GM23338 (cell line): Measurements from ENCODE around the gene MAPK8. TPM values are rescaled to one million over a fixed set of nuclear protein-coding genes. Genes with fewer than 3 reads are reported as not detected.

ENCODE experiments used
- ATAC-seq: fragments of 200-7000 bp; cut with Tn5 transposase; 3 replicates; pipeline ENCODE4 v1.9.1; 2020
- DNase-seq: peaks from one replicate; pipeline ENCODE4 v3.0.0-alpha.2; 2015; ENCODE audit warnings: low spot score
- H2AFZ ChIP-seq: fragments of 200-600 bp; sonication (generic); 2 replicates; pipeline ENCODE4 v1.8.0; 2016; ENCODE audit warnings: antibody characterized with exemption, mild to moderate bottlenecking, moderate library complexity
- H3F3A ChIP-seq: fragments of 200-600 bp; sonication (generic); replicated peaks from 2 replicates; pipeline ENCODE4 v1.8.0; 2017; ENCODE audit warnings: antibody characterized with exemption, mixed run types, low read depth
- H3K27ac ChIP-seq: fragments of 200-600 bp; sonication (generic); 2 replicates; pipeline ENCODE4 v1.6.1; 2016; ENCODE audit warnings: low read depth
- H3K27me3 ChIP-seq: fragments of 200-600 bp; sonication (generic); 2 replicates; pipeline ENCODE4 v1.8.0; 2016; ENCODE audit warnings: mild to moderate bottlenecking, mixed run types, moderate library complexity; ENCODE audit not compliant: insufficient read depth
- H3K36me3 ChIP-seq: fragments of 200-600 bp; sonication (generic); 2 replicates; pipeline ENCODE4 v1.8.0; 2016; ENCODE audit warnings: mild to moderate bottlenecking; ENCODE audit not compliant: insufficient read depth
- H3K4me1 ChIP-seq: fragments of 200-600 bp; sonication (generic); 2 replicates; pipeline ENCODE4 v1.8.0; 2016; ENCODE audit warnings: mild to moderate bottlenecking, moderate library complexity; ENCODE audit not compliant: insufficient read depth
- H3K4me2 ChIP-seq: fragments of 200-600 bp; sonication (generic); 2 replicates; pipeline ENCODE4 v1.7.1; 2017; ENCODE audit warnings: mixed run types
- H3K4me3 ChIP-seq: fragments of 200-600 bp; sonication (generic); 2 replicates; pipeline ENCODE4 v1.6.1; 2016; ENCODE audit warnings: mixed run types
- H3K79me2 ChIP-seq: fragments of 200-600 bp; sonication (generic); replicated peaks from 2 replicates; pipeline ENCODE4 v1.8.0; 2017; ENCODE audit warnings: mild to moderate bottlenecking; ENCODE audit not compliant: insufficient read depth
- H3K9me2 ChIP-seq: fragments of 200-600 bp; sonication (generic); 2 replicates; pipeline ENCODE4 v1.8.0; 2017; ENCODE audit not compliant: insufficient read depth
- H4K20me1 ChIP-seq: fragments of 200-600 bp; sonication (generic); replicated peaks from 2 replicates; pipeline ENCODE4 v1.8.0; 2017; ENCODE audit warnings: mild to moderate bottlenecking; ENCODE audit not compliant: insufficient read depth
- H3K27ac Mint-ChIP-seq: 2 replicates; pipeline ENCODE4 v1.8.0; 2020; ENCODE audit warnings: inconsistent platforms, mild to moderate bottlenecking, moderate library complexity, mixed read lengths
- H3K27me3 Mint-ChIP-seq: 3 replicates; pipeline ENCODE4 v1.8.0; 2022; ENCODE audit warnings: low read depth, mild to moderate bottlenecking, moderate library complexity, mixed read lengths, inconsistent platforms; ENCODE audit not compliant: insufficient read depth, poor library complexity
- H3K36me3 Mint-ChIP-seq: 3 replicates; pipeline ENCODE4 v1.8.0; 2021; ENCODE audit warnings: low read depth, mild to moderate bottlenecking, inconsistent platforms, moderate library complexity, mixed read lengths
- H3K4me1 Mint-ChIP-seq: 3 replicates; pipeline ENCODE4 v1.8.0; 2020; ENCODE audit warnings: mild to moderate bottlenecking, inconsistent platforms, mixed read lengths
- H3K4me3 Mint-ChIP-seq: 3 replicates; pipeline ENCODE4 v1.8.0; 2021; ENCODE audit warnings: moderate library complexity, mild to moderate bottlenecking, inconsistent platforms, mixed read lengths
- H3K9me3 Mint-ChIP-seq: 3 replicates; pipeline ENCODE4 v1.8.0; 2020; ENCODE audit warnings: moderate library complexity, mild to moderate bottlenecking, inconsistent platforms, mixed read lengths
- CREB1 ChIP-seq: fragments of 250-450 bp; sonication (Bioruptor Pico); IDR thresholded peaks from 2 replicates; pipeline ENCODE4 v1.5.0; 2020; ENCODE audit warnings: low read depth, mild to moderate bottlenecking, moderate library complexity
- ETS1 ChIP-seq: IDR thresholded peaks from 2 replicates; pipeline ENCODE4 v1.6.1; 2016; ENCODE audit warnings: antibody characterized with exemption
- EZH2 ChIP-seq: fragments of 200-600 bp; sonication (generic); IDR thresholded peaks from one replicate; pipeline ENCODE4 v1.8.0; 2017; ENCODE audit warnings: antibody characterized with exemption, mild to moderate bottlenecking, low read depth; ENCODE audit not compliant: unreplicated experiment
- EZH2phosphoT487 ChIP-seq: fragments of 200-600 bp; sonication (generic); IDR thresholded peaks from one replicate; pipeline ENCODE4 v1.8.1; 2018; ENCODE audit warnings: antibody characterized with exemption; ENCODE audit not compliant: unreplicated experiment
- JUNB ChIP-seq: IDR thresholded peaks from one replicate; pipeline ENCODE4 v1.6.1; 2016; ENCODE audit warnings: antibody characterized with exemption; ENCODE audit not compliant: unreplicated experiment
- NANOG ChIP-seq: IDR thresholded peaks from 2 replicates; pipeline ENCODE4 v1.6.1; 2016; ENCODE audit warnings: antibody characterized with exemption, borderline replicate concordance
- POLR2AphosphoS5 ChIP-seq: IDR thresholded peaks from 2 replicates; pipeline ENCODE4 v1.6.1; 2016; ENCODE audit warnings: antibody characterized with exemption, low read depth
- STAT1 ChIP-seq: IDR thresholded peaks from one replicate; pipeline ENCODE4 v1.6.1; 2016; ENCODE audit warnings: antibody characterized with exemption; ENCODE audit not compliant: unreplicated experiment
- ZNF114 ChIP-seq: fragments of 250-450 bp; sonication (Bioruptor Pico); IDR thresholded peaks from 2 replicates; pipeline ENCODE4 v1.5.0; 2020; ENCODE audit warnings: mild to moderate bottlenecking, moderate library complexity
- ZNF331 ChIP-seq: fragments of 250-450 bp; sonication (Bioruptor Pico); IDR thresholded peaks from 2 replicates; pipeline ENCODE4 v1.5.0; 2020; ENCODE audit warnings: low read depth, mild to moderate bottlenecking, moderate library complexity
- polyA plus RNA-seq: library from polyadenylated mRNA; unstranded; fragments of >200 nt; fragmentation: Nextera tagmentation; extraction: Ambion mirVana; gene quantifications from 2 replicates; pipeline ENCODE4 v1.2.1, GENCODE V29; 2016
- total RNA-seq: library from RNA; depleted of rRNA; stranded (reverse); fragments of >200 nt; shearing (Covaris generic); gene quantifications from 2 replicates; pipeline ENCODE4 v1.2.3, GENCODE V29; 2014
- TF ChIP-seq, protein P1 (sequence below), 2 experiments: fragments of 200-600 bp in 1 of 2; sonication (generic) in 1 of 2; conservative IDR thresholded peaks; 2 replicates each; pipeline versions ENCODE4 v1.5.1 to v1.6.1; 2016 to 2017; ENCODE audit warnings: antibody characterized with exemption in 2 of 2, low read depth in 2 of 2, mild to moderate bottlenecking in 2 of 2, moderate library complexity in 1 of 2
- TF ChIP-seq, protein P2 (sequence below): fragments of 250-450 bp; sonication (Bioruptor Pico); IDR thresholded peaks from 2 replicates; pipeline ENCODE4 v1.5.0; 2020; ENCODE audit warnings: mild to moderate bottlenecking, moderate library complexity
- TF ChIP-seq, protein P3 (sequence below): IDR thresholded peaks from one replicate; pipeline ENCODE4 v1.6.1; 2018; ENCODE audit warnings: antibody characterized with exemption; ENCODE audit not compliant: unreplicated experiment

Gene MAPK8
- total and polyA plus RNA-seq, 2 experiments from 2014 or later: 52.4 to 73.6 TPM

DNA sequence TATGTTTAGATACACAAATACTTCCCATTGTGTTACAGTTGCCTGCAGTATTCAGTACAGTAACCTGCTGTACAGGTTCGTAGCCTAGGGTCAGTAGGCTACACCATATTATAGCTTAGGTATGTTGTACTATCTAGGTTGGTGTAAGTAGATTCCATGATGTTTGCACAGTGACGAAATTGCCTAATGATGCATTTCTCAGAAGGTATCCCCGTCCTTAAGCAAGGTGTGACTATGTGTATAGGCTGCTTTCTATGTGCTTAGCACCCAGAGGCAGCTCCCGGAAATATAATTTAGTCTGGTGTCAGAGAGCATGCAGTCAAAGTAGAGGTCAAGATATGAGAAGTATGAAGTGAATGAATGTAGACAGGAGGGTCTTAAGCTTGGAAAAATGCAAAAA is 9.8 kb downstream of the MAPK8 start:
- H3K9me2 ChIP-seq: no peaks in the 10 kb centered on the region
- no peaks in the 10 kb centered on the region for H3K27me3 ChIP-seq
- peaks cover 98% of the 10 kb centered on the region for H3K79me2 ChIP-seq
- DNase-seq: no peak
- ATAC-seq: no peak
- TF ChIP-seq, protein P1, sequence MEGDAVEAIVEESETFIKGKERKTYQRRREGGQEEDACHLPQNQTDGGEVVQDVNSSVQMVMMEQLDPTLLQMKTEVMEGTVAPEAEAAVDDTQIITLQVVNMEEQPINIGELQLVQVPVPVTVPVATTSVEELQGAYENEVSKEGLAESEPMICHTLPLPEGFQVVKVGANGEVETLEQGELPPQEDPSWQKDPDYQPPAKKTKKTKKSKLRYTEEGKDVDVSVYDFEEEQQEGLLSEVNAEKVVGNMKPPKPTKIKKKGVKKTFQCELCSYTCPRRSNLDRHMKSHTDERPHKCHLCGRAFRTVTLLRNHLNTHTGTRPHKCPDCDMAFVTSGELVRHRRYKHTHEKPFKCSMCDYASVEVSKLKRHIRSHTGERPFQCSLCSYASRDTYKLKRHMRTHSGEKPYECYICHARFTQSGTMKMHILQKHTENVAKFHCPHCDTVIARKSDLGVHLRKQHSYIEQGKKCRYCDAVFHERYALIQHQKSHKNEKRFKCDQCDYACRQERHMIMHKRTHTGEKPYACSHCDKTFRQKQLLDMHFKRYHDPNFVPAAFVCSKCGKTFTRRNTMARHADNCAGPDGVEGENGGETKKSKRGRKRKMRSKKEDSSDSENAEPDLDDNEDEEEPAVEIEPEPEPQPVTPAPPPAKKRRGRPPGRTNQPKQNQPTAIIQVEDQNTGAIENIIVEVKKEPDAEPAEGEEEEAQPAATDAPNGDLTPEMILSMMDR (conservative IDR thresholded peaks at IDR 0.05; ENCODE audit: low read depth in 2 of 2): no peak
- TF ChIP-seq ZNF331 (CRISPR knock-in tag) (no peak), CREB1 (CRISPR knock-in tag) (no peak), ETS1 (no peak), EZH2 (no peak), POLR2AphosphoS5 (no peak), STAT1 (no peak), ZNF114 (CRISPR knock-in tag) (no peak), EZH2phosphoT487 (no peak), NANOG (no peak), JUNB (no peak)
- TF ChIP-seq, protein P2, sequence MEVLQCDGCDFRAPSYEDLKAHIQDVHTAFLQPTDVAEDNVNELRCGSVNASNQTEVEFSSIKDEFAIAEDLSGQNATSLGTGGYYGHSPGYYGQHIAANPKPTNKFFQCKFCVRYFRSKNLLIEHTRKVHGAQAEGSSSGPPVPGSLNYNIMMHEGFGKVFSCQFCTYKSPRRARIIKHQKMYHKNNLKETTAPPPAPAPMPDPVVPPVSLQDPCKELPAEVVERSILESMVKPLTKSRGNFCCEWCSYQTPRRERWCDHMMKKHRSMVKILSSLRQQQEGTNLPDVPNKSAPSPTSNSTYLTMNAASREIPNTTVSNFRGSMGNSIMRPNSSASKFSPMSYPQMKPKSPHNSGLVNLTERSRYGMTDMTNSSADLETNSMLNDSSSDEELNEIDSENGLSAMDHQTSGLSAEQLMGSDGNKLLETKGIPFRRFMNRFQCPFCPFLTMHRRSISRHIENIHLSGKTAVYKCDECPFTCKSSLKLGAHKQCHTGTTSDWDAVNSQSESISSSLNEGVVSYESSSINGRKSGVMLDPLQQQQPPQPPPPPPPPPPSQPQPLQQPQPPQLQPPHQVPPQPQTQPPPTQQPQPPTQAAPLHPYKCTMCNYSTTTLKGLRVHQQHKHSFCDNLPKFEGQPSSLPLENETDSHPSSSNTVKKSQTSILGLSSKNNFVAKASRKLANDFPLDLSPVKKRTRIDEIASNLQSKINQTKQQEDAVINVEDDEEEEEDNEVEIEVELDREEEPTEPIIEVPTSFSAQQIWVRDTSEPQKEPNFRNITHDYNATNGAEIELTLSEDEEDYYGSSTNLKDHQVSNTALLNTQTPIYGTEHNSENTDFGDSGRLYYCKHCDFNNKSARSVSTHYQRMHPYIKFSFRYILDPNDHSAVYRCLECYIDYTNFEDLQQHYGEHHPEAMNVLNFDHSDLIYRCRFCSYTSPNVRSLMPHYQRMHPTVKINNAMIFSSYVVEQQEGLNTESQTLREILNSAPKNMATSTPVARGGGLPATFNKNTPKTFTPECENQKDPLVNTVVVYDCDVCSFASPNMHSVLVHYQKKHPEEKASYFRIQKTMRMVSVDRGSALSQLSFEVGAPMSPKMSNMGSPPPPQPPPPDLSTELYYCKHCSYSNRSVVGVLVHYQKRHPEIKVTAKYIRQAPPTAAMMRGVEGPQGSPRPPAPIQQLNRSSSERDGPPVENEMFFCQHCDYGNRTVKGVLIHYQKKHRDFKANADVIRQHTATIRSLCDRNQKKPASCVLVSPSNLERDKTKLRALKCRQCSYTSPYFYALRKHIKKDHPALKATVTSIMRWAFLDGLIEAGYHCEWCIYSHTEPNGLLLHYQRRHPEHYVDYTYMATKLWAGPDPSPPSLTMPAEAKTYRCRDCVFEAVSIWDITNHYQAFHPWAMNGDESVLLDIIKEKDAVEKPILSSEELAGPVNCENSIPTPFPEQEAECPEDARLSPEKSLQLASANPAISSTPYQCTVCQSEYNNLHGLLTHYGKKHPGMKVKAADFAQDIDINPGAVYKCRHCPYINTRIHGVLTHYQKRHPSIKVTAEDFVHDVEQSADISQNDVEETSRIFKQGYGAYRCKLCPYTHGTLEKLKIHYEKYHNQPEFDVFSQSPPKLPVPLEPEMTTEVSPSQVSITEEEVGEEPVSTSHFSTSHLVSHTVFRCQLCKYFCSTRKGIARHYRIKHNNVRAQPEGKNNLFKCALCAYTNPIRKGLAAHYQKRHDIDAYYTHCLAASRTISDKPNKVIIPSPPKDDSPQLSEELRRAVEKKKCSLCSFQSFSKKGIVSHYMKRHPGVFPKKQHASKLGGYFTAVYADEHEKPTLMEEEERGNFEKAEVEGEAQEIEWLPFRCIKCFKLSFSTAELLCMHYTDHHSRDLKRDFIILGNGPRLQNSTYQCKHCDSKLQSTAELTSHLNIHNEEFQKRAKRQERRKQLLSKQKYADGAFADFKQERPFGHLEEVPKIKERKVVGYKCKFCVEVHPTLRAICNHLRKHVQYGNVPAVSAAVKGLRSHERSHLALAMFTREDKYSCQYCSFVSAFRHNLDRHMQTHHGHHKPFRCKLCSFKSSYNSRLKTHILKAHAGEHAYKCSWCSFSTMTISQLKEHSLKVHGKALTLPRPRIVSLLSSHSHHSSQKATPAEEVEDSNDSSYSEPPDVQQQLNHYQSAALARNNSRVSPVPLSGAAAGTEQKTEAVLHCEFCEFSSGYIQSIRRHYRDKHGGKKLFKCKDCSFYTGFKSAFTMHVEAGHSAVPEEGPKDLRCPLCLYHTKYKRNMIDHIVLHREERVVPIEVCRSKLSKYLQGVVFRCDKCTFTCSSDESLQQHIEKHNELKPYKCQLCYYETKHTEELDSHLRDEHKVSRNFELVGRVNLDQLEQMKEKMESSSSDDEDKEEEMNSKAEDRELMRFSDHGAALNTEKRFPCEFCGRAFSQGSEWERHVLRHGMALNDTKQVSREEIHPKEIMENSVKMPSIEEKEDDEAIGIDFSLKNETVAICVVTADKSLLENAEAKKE: no peak
- TF ChIP-seq, protein P3, sequence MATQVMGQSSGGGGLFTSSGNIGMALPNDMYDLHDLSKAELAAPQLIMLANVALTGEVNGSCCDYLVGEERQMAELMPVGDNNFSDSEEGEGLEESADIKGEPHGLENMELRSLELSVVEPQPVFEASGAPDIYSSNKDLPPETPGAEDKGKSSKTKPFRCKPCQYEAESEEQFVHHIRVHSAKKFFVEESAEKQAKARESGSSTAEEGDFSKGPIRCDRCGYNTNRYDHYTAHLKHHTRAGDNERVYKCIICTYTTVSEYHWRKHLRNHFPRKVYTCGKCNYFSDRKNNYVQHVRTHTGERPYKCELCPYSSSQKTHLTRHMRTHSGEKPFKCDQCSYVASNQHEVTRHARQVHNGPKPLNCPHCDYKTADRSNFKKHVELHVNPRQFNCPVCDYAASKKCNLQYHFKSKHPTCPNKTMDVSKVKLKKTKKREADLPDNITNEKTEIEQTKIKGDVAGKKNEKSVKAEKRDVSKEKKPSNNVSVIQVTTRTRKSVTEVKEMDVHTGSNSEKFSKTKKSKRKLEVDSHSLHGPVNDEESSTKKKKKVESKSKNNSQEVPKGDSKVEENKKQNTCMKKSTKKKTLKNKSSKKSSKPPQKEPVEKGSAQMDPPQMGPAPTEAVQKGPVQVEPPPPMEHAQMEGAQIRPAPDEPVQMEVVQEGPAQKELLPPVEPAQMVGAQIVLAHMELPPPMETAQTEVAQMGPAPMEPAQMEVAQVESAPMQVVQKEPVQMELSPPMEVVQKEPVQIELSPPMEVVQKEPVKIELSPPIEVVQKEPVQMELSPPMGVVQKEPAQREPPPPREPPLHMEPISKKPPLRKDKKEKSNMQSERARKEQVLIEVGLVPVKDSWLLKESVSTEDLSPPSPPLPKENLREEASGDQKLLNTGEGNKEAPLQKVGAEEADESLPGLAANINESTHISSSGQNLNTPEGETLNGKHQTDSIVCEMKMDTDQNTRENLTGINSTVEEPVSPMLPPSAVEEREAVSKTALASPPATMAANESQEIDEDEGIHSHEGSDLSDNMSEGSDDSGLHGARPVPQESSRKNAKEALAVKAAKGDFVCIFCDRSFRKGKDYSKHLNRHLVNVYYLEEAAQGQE: no peak
- H3F3A ChIP-seq: no peaks in the 10 kb centered on the region
- no peak overlapping the region for H3K4me3 ChIP-seq
- peaks cover 27% of the 10 kb centered on the region for H4K20me1 ChIP-seq
- no peaks in the 10 kb centered on the region for H3K9me3 Mint-ChIP-seq
- no peak overlapping the region for H3K27ac Mint-ChIP-seq
- H2AFZ ChIP-seq: no peak overlapping the region
- no peak overlapping the region for H3K4me3 Mint-ChIP-seq
- peaks cover 8% of the 10 kb centered on the region for H3K4me1 ChIP-seq
- H3K36me3 Mint-ChIP-seq: no peaks in the 10 kb centered on the region; the same call in 2 of the 3 replicates
- H3K27me3 Mint-ChIP-seq: no peaks in the 10 kb centered on the region
- no peak overlapping the region for H3K27ac ChIP-seq
- H3K36me3 ChIP-seq: no peaks in the 10 kb centered on the region
- no peak overlapping the region for H3K4me2 ChIP-seq
- H3K4me1 Mint-ChIP-seq: peaks cover 14% of the 10 kb centered on the region; the same call in 2 of the 3 replicates
